Measurements from ENCODE around the gene CAPZB. TPM values are rescaled to one million over a fixed set of nuclear protein-coding genes. Genes with fewer than 3 reads are reported as not detected.

Gene CAPZB
- total RNA-seq, 4 donors from 2014 or later, result 127 to 404 (median 136) TPM

DNA sequence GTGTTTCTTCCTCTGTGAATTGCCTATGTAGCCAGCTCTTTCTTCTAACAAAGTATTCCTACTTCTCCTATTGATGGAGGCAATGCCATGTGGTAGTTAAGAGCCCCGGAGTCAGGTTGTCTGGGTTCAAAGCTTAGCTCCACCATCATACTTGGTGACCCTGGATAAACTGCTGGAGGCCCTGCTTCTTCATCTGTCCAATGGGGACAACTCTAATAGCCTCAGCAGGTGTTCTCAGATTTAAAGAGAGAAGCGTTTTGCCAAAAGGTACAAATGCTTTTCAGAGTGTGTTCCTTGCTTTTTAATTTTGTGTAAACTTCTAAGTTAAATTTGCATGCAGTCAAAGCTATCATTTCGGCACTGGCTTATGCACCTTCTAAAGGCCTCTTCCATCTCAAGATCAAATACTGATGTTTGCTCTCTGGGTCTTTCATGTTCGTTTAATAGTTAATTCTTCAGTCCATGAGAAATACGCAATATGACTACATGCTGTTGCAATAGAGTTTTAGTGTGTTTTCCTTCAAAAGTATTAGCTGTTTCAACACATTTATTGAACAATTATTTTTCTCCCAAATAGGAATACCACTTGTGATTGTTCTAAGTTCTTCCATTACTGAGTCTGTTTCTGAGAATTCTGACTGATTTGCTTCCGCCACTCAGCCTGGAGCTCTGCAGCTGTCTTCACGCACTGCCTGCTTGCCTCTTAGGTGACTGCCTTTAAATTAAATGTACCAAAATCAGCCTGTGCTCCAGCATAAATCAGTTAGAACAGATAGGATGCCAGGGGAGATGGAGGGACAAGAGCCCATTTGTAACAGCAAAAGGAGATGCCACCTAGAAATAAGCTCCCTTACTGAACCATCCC is 75.6 kb downstream of the CAPZB start:
- DNase-seq, result no peak
- H3K4me1 ChIP-seq, result peaks cover 20 to 85% (median 47%) of the 10 kb centered on the region in 4 donors
- TF ChIP-seq POLR2AphosphoS5 (IDR thresholded peaks at IDR 0.05), result no peak
- TF ChIP-seq EP300 (IDR thresholded peaks at IDR 0.05; ENCODE audit: low read depth), result no peak
- TF ChIP-seq, protein P1, sequence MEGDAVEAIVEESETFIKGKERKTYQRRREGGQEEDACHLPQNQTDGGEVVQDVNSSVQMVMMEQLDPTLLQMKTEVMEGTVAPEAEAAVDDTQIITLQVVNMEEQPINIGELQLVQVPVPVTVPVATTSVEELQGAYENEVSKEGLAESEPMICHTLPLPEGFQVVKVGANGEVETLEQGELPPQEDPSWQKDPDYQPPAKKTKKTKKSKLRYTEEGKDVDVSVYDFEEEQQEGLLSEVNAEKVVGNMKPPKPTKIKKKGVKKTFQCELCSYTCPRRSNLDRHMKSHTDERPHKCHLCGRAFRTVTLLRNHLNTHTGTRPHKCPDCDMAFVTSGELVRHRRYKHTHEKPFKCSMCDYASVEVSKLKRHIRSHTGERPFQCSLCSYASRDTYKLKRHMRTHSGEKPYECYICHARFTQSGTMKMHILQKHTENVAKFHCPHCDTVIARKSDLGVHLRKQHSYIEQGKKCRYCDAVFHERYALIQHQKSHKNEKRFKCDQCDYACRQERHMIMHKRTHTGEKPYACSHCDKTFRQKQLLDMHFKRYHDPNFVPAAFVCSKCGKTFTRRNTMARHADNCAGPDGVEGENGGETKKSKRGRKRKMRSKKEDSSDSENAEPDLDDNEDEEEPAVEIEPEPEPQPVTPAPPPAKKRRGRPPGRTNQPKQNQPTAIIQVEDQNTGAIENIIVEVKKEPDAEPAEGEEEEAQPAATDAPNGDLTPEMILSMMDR (IDR thresholded peaks at IDR 0.05), result no peak
- TF ChIP-seq POLR2A (IDR thresholded peaks at IDR 0.05), result no peak
- no peaks in the 10 kb centered on the region for H3K27me3 ChIP-seq
- 91 to 94% methylated on average over 6 to 7 of the region's 7 CpGs for WGBS, 2 donors (ENCODE audit: low coverage in 1 of 2)
- H3K36me3 ChIP-seq, result no peaks in the 10 kb centered on the region
- H3K27ac ChIP-seq, result peak overlapping the region in 3 of 4 donors; percentile 3 to 93 (median 36)
- H3K9me3 ChIP-seq, result no peaks in the 10 kb centered on the region
- no peak overlapping the region for H3K4me3 ChIP-seq
- in situ Hi-C loops (cut with MboI; ENCODE audit: low pct_ligation_motif_present in 1 of 4, low pct_unique_long_range_greater_than_20kb in 1 of 4, low sequenced_read_pairs in 3 of 4) (no loop called here), intact Hi-C loops (cut with DNase I; ENCODE audit: low total_unique reads) (no loop called here)

DNA sequence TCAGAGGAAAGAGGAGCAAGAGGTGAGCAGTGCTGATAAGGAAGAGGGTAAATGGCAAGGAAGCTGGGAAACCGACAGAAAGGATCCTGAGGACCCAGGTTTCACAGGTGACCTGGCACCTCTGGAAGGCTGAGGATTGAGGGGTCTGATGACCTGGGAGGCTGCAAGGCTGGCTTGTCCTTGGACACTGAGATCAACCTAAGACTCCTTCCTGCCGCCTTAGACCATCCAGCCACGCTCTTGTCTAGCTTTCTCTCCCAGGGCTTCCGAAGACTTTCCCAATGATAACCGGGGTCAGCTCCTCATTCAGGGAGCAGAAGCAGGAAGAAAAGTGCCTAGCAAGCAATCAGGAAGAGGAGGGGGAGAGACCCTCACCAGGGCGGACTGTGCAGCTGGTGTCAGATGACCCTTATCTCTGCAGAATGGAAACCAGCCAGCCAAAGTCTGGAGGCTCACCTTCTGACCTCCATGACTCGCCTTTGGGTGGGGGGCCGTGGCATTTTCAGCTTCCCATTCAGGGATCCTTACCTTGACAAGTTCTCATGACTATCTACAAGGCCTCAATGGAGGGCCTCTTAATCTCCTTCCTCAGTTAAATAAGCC is 77.7 kb downstream of the CAPZB start:
- no peaks in the 10 kb centered on the region for H3K27me3 ChIP-seq
- TF ChIP-seq POLR2AphosphoS5 (IDR thresholded peaks at IDR 0.05), result no peak
- TF ChIP-seq EP300 (IDR thresholded peaks at IDR 0.05; ENCODE audit: low read depth), result no peak
- TF ChIP-seq POLR2A (IDR thresholded peaks at IDR 0.05), result no peak
- TF ChIP-seq, protein P1 (IDR thresholded peaks at IDR 0.05), result no peak
- 83 to 100% methylated on average over 1 to 8 of the region's 8 CpGs for WGBS, 2 donors (ENCODE audit: low coverage in 1 of 2)
- H3K4me1 ChIP-seq, result peaks cover 11 to 82% (median 35%) of the 10 kb centered on the region in 4 donors
- no peaks in the 10 kb centered on the region for H3K9me3 ChIP-seq
- no peak overlapping the region for H3K4me3 ChIP-seq
- no peaks in the 10 kb centered on the region for H3K36me3 ChIP-seq
- intact Hi-C loops (cut with DNase I; ENCODE audit: low total_unique reads) (no loop called here), in situ Hi-C loops (cut with MboI; ENCODE audit: low pct_ligation_motif_present in 1 of 4, low pct_unique_long_range_greater_than_20kb in 1 of 4, low sequenced_read_pairs in 3 of 4) (no loop called here)
- peak overlapping the region; percentile 3 to 93 (median 38) for H3K27ac ChIP-seq
- no peak for DNase-seq

DNA sequence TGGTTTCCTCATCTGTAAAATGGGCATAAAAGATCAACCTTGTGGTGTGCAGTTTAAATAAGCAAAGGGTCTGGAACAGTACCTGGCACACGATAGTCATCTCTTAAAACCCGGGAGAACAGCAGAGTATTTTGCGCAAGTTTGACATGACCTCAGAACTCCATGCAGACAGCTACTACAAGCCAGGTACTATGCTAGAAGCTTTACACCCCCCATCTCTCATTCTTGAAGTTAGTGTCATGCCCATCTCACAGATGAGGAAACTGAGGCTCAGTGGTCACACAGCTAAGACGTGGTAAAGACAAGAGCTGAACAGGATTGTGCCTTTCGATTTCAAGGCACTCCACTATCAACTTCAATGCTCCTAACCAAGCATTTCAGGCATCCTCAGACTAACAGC is 78.7 kb downstream of the CAPZB start:
- 83% methylated on average over 5 of the region's 5 CpGs; no CpG with 5 or more reads in 1 of the 2 donors for WGBS, 2 donors (ENCODE audit: low coverage in 1 of 2)
- Histone ChIP-seq H3K9me3 (no peaks in the 10 kb centered on the region), H3K4me1 (peaks cover 20 to 82% (median 35%) of the 10 kb centered on the region in 4 donors), H3K27ac (peak overlapping the region; percentile 54 to 77 (median 68)), H3K4me3 (no peak overlapping the region), H3K36me3 (no peaks in the 10 kb centered on the region), H3K27me3 (no peaks in the 10 kb centered on the region)
- intact Hi-C loops (cut with DNase I; ENCODE audit: low total_unique reads) (no loop called here), in situ Hi-C loops (cut with MboI; ENCODE audit: low pct_ligation_motif_present in 1 of 4, low pct_unique_long_range_greater_than_20kb in 1 of 4, low sequenced_read_pairs in 3 of 4) (no loop called here)
- TF ChIP-seq POLR2A (IDR thresholded peaks at IDR 0.05) (no peak), EP300 (IDR thresholded peaks at IDR 0.05; ENCODE audit: low read depth) (no peak), POLR2AphosphoS5 (IDR thresholded peaks at IDR 0.05) (no peak)
- TF ChIP-seq, protein P1 (IDR thresholded peaks at IDR 0.05), result no peak
- DNase-seq, result no peak

DNA sequence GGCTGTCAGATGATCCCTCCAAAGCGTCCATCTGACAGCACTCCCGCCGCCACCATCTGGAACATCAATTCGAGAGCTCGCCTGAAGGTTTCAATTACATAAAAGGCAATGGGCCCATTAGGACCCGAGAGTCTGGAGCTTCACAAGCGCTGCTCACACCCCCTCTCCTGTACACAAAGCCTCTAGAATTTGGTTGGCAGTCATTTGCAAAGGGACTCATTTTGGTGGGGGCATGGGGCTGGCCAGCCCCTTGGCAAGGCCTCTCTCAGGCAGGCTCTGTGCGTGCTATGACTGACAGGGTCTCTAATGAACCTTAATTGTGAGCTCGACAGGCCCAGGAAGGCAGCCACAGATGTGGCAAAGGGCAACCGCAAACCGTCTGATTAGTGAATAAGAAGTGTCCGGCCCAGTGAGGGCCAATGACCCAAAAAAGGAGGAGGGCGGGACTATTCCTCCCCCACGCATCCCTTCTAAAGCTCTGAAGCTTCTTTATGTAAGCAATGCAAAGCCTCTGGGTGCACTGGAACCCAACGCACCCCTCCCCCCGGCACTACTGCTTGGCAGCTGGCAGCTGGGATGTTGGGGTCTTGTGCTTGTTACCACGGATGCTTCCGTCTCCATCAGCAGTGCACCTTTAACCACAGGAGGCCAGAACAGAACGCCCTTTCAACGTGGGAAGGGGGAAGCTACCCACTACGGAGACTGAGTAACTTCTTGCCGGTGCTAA is 79.4 kb downstream of the CAPZB start:
- H3K4me1 ChIP-seq, result peaks cover 25 to 82% (median 39%) of the 10 kb centered on the region in 4 donors
- intact Hi-C loops (cut with DNase I; ENCODE audit: low total_unique reads), result no loop called here
- H3K9me3 ChIP-seq, result no peaks in the 10 kb centered on the region
- TF ChIP-seq EP300 (IDR thresholded peaks at IDR 0.05; ENCODE audit: low read depth) (no peak), POLR2AphosphoS5 (IDR thresholded peaks at IDR 0.05) (no peak), POLR2A (IDR thresholded peaks at IDR 0.05) (no peak)
- TF ChIP-seq, protein P1 (IDR thresholded peaks at IDR 0.05), result no peak
- no peak overlapping the region for H3K4me3 ChIP-seq
- DNase-seq, result no peak
- peak overlapping the region; percentile 54 to 77 (median 68) for H3K27ac ChIP-seq
- no peaks in the 10 kb centered on the region for H3K36me3 ChIP-seq
- no peaks in the 10 kb centered on the region for H3K27me3 ChIP-seq
- 67% methylated on average over 22 of the region's 22 CpGs; no CpG with 5 or more reads in 1 of the 2 donors for WGBS, 2 donors (ENCODE audit: low coverage in 1 of 2)
- in situ Hi-C loops (cut with MboI; ENCODE audit: low pct_ligation_motif_present in 1 of 4, low pct_unique_long_range_greater_than_20kb in 1 of 4, low sequenced_read_pairs in 3 of 4), result no loop called here

Data from transverse colon (tissue), 4 donors.